H1 (cell line): ENCODE results near the gene PACSIN2.

ENCODE experiments used
- CHD2 ChIP-seq: IDR thresholded peaks from 2 replicates; pipeline ENCODE4 v1.6.1; 2012; ENCODE audit warnings: low read length, improper control_type of control experiment
- POLR2AphosphoS5 ChIP-seq: IDR thresholded peaks from 2 replicates; pipeline ENCODE4 v1.6.1; 2011; ENCODE audit warnings: low read depth, low read length
- SP1 ChIP-seq: IDR thresholded peaks from 2 replicates; pipeline ENCODE4 v1.6.1; 2011; ENCODE audit warnings: low read depth, low read length

GRCh38 chr22:42951093-42951710 lies 63.7 kb downstream of the PACSIN2 start:
- TF ChIP-seq CHD2 (no peak), SP1 (no peak), POLR2AphosphoS5 (no peak)
